ENCODE data around the gene FBXW9. TPM values are rescaled to one million over a fixed set of nuclear protein-coding genes. Genes with fewer than 3 reads are reported as not detected.
"Not testable (repeated sequence)": the region's sequence is repeated elsewhere in the genome, so short reads cannot be mapped to it uniquely, and the experiment has no call there.

FBXW9 gene
- total RNA-seq, 1 donor from 2014 or later: 5.8 TPM

- no peak for DNase-seq
Observed at GRCh38 chr19:12649941-12650340, 46.5 kb downstream of the FBXW9 start.

GRCh38 chr19:12648088-12648487, 48.3 kb downstream of the FBXW9 start:
- DNase-seq: peak; percentile 38

- DNase-seq: peak; percentile 56
Observed at GRCh38 chr19:12647490-12648071, 48.9 kb downstream of the FBXW9 start.

GRCh38 chr19:12647047-12647446, 49.4 kb downstream of the FBXW9 start:
- no peak for DNase-seq

- no peak for DNase-seq
Observed at GRCh38 chr19:12646551-12646950, 49.9 kb downstream of the FBXW9 start.

DNA sequence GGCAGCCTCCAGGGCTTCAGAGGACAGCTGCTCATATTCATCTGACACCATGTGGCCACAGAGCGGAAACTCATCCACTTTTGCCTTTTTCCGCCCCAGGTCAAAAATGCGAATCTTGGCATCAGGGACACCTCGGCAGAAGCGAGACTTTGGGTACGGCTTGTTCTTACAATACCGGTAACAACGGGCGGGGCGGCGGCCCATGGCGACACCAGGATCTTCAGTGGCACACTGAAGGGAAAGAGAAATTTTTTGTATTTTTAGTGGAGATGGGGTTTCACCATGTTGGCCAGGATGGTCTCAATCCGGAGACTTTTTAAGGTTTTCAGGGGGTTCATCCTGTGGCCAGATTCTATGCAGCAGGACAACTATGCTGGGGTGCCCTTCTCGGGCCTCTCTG, 52.7 kb downstream of the FBXW9 start:
- not testable (repeated sequence) for DNase-seq

- no peak for DNase-seq
Observed at GRCh38 chr19:12642506-12642905, 53.9 kb downstream of the FBXW9 start.

DNA sequence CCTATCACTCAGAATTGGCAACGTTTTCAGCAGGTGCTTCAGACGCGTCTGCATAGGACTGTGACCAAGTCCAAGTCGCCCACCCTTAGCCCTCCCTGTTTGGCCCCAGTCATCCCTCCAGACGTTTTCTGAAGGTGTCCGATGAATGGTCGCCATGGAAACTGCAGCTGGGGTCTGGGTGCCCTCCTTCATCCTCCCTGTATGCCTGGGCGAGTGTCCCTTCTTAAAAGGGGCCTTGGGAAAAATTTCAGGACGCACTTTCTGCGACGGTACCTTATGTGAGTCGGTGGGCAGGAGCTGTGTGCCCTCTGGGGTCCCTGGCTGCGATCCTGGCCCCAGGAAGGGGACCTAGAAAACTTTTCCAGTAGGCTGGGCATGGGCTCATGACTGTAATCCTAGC, 55.0 kb downstream of the FBXW9 start:
- no peak for DNase-seq

- peak; percentile 84 for DNase-seq
Observed at GRCh38 chr19:12639901-12640613, 56.4 kb downstream of the FBXW9 start.

Other genes with a start within 250 kb of the FBXW9 start
- gene ZNF709, start 211.8 kb downstream of the FBXW9 start, total RNA-seq: 3.5 and 5.8 TPM in 2 replicates
- gene ZNF564, start 145.1 kb downstream of the FBXW9 start, total RNA-seq: 8.4 and 13.3 TPM in 2 replicates
- 10.2 and 13.1 TPM in 2 replicates for gene ZNF490, start 85.8 kb downstream of the FBXW9 start, total RNA-seq
- gene ZNF791, start 85.7 kb downstream of the FBXW9 start, total RNA-seq: 17.9 and 21.3 TPM in 2 replicates
- 59.7 and 66.4 TPM in 2 replicates for gene MAN2B1, start 29.9 kb downstream of the FBXW9 start, total RNA-seq
- 6.3 and 8.3 TPM in 2 replicates for gene WDR83, start 29.8 kb downstream of the FBXW9 start, total RNA-seq
- gene DHPS, start 14.8 kb downstream of the FBXW9 start, total RNA-seq: 52.9 and 53.0 TPM in 2 replicates
- gene GNG14, start 8.6 kb downstream of the FBXW9 start, total RNA-seq: not detected in 2 replicates
- gene TNPO2, start 27.3 kb upstream of the FBXW9 start, total RNA-seq: 25.7 and 31.4 TPM in 2 replicates
- gene TRIR, start 38.1 kb upstream of the FBXW9 start, total RNA-seq: 106 and 139 TPM in 2 replicates
- gene GET3, start 40.9 kb upstream of the FBXW9 start, total RNA-seq: 66.9 and 78.6 TPM in 2 replicates
- gene BEST2, start 55.2 kb upstream of the FBXW9 start, total RNA-seq: not detected in 2 replicates
- gene HOOK2, start 78.9 kb upstream of the FBXW9 start, total RNA-seq: 12.1 and 14.8 TPM in 2 replicates
- gene JUNB, start 94.9 kb upstream of the FBXW9 start, total RNA-seq: 61.1 and 151 TPM in 2 replicates
- gene PRDX2, start 105.2 kb upstream of the FBXW9 start, total RNA-seq: 214 and 278 TPM in 2 replicates
- gene THSD8, start 105.4 kb upstream of the FBXW9 start, total RNA-seq: 0.23 TPM in 1 of 2 replicates, not detected in the other
- 19.6 and 45.6 TPM in 2 replicates for gene RNASEH2A, start 110.0 kb upstream of the FBXW9 start, total RNA-seq
- not detected in 2 replicates for gene RTBDN, start 137.9 kb upstream of the FBXW9 start, total RNA-seq
- gene MAST1, start 141.9 kb upstream of the FBXW9 start, total RNA-seq: 0.17 and 0.51 TPM in 2 replicates
- gene DNASE2, start 184.8 kb upstream of the FBXW9 start, total RNA-seq: 23.3 and 31.3 TPM in 2 replicates
- 0.17 TPM in 1 of 2 replicates, not detected in the other for gene KLF1, start 190.6 kb upstream of the FBXW9 start, total RNA-seq
- 31.5 and 42.4 TPM in 2 replicates for gene GCDH, start 194.5 kb upstream of the FBXW9 start, total RNA-seq
- 0.17 and 0.33 TPM in 2 replicates for gene SYCE2, start 222.7 kb upstream of the FBXW9 start, total RNA-seq
- 47.5 and 83.9 TPM in 2 replicates for gene FARSA, start 237.1 kb upstream of the FBXW9 start, total RNA-seq
- 1,244 and 1,415 TPM in 2 replicates for gene CALR, start 242.0 kb upstream of the FBXW9 start, total RNA-seq
- 52.9 and 98.1 TPM in 2 replicates for gene RAD23A, start 249.2 kb upstream of the FBXW9 start, total RNA-seq

Data from dermis blood vessel endothelial cell (primary cell).